Liver (tissue), 9 donors: ENCODE data around the gene EMD. TPM values are rescaled to one million over a fixed set of nuclear protein-coding genes. Genes with fewer than 3 reads are reported as not detected.

ENCODE experiments used
- DNase-seq: peaks from one replicate; pipeline ENCODE4 v3.0.0-alpha.2; 2017; ENCODE audit warnings: low spot score
- H3K27ac ChIP-seq, 2 donors: one replicate each; pipeline ENCODE4 v1.7.0; 2013; ENCODE audit warnings: inconsistent platforms in 2 of 2, low read length in 2 of 2, control low read depth in 1 of 2, low read depth in 1 of 2, mild to moderate bottlenecking in 1 of 2
- H3K27me3 ChIP-seq, 4 donors: one replicate each; pipeline versions ENCODE4 v1.6.1 to v1.7.0; 2013; ENCODE audit warnings: low read length in 3 of 4, inconsistent platforms in 1 of 4, mild to moderate bottlenecking in 1 of 4, moderate library complexity in 1 of 4; ENCODE audit not compliant: control insufficient read depth in 4 of 4, insufficient read depth in 4 of 4
- H3K36me3 ChIP-seq, 4 donors: one replicate each; pipeline versions ENCODE4 v1.6.1 to v1.7.0; 2013; ENCODE audit warnings: low read length in 3 of 4, mild to moderate bottlenecking in 3 of 4, low read depth in 1 of 4, moderate library complexity in 1 of 4; ENCODE audit not compliant: control insufficient read depth in 4 of 4, insufficient read depth in 3 of 4
- H3K4me1 ChIP-seq, 4 donors: one replicate each; pipeline versions ENCODE4 v1.6.1 to v1.7.0; 2013; ENCODE audit warnings: low read length in 3 of 4, mild to moderate bottlenecking in 3 of 4, moderate library complexity in 1 of 4; ENCODE audit not compliant: control insufficient read depth in 4 of 4, insufficient read depth in 4 of 4
- H3K4me3 ChIP-seq, 3 donors: one replicate each; pipeline versions ENCODE4 v1.6.1 to v1.7.0; 2013; ENCODE audit warnings: low read length in 3 of 3, control low read depth in 1 of 3, low read depth in 1 of 3, mild to moderate bottlenecking in 1 of 3
- H3K9ac ChIP-seq, 2 donors: one replicate each; pipeline ENCODE4 v1.7.0; 2013; ENCODE audit warnings: low read length in 2 of 2, mild to moderate bottlenecking in 2 of 2, moderate library complexity in 2 of 2, control low read depth in 1 of 2, low read depth in 1 of 2
- H3K9me3 ChIP-seq, 4 donors: one replicate each; pipeline versions ENCODE4 v1.6.1 to v1.7.0; 2013; ENCODE audit warnings: low read length in 3 of 4; ENCODE audit not compliant: control insufficient read depth in 4 of 4
- ATF3 ChIP-seq: IDR thresholded peaks from 2 replicates; pipeline ENCODE4 v1.6.1; 2016; ENCODE audit warnings: antibody characterized with exemption
- CTCF ChIP-seq: fragments of 150-350 bp; IDR thresholded peaks from 2 replicates; pipeline ENCODE4 v1.5.1; 2017; ENCODE audit warnings: improper control_type of control experiment, low read depth, low read length; ENCODE audit not compliant: missing input control
- EGR1 ChIP-seq, 2 donors: IDR thresholded peaks; 2 replicates each; pipeline ENCODE4 v1.6.1; 2016 to 2018; ENCODE audit warnings: antibody characterized with exemption in 2 of 2, low read depth in 2 of 2
- FOXA1 ChIP-seq: IDR thresholded peaks from 2 replicates; pipeline ENCODE4 v1.6.1; 2016; ENCODE audit warnings: antibody characterized with exemption
- FOXA2 ChIP-seq: IDR thresholded peaks from 2 replicates; pipeline ENCODE4 v1.6.1; 2016; ENCODE audit warnings: antibody characterized with exemption
- GABPA ChIP-seq, 2 donors: IDR thresholded peaks in 1 of 2; conservative IDR thresholded peaks in 1 of 2; 2 replicates each; pipeline ENCODE4 v1.6.1; 2016; ENCODE audit warnings: antibody characterized with exemption in 2 of 2, mild to moderate bottlenecking in 1 of 2, moderate library complexity in 1 of 2
- HNF4A ChIP-seq, 2 donors: conservative IDR thresholded peaks; 2 replicates each; pipeline ENCODE4 v1.6.1; 2016; ENCODE audit warnings: antibody characterized with exemption in 2 of 2, mild to moderate bottlenecking in 2 of 2
- HNF4G ChIP-seq: IDR thresholded peaks from 2 replicates; pipeline ENCODE4 v1.6.1; 2016; ENCODE audit warnings: antibody characterized with exemption
- JUND ChIP-seq, 2 donors: IDR thresholded peaks; 2 replicates each; pipeline ENCODE4 v1.6.1; 2016; ENCODE audit warnings: antibody characterized with exemption in 2 of 2
- MAX ChIP-seq: IDR thresholded peaks from 2 replicates; pipeline ENCODE4 v1.6.1; 2016; ENCODE audit warnings: antibody characterized with exemption
- NR2F2 ChIP-seq: IDR thresholded peaks from 2 replicates; pipeline ENCODE4 v1.6.1; 2016; ENCODE audit warnings: antibody characterized with exemption
- RAD21 ChIP-seq, 2 donors: IDR thresholded peaks; 2 replicates each; pipeline ENCODE4 v1.6.1; 2016; ENCODE audit warnings: antibody characterized with exemption in 2 of 2, mild to moderate bottlenecking in 2 of 2
- REST ChIP-seq: IDR thresholded peaks from 2 replicates; pipeline ENCODE4 v1.6.1; 2016; ENCODE audit warnings: antibody characterized with exemption, mild to moderate bottlenecking
- RXRA ChIP-seq, 2 donors: IDR thresholded peaks; 2 replicates each; pipeline ENCODE4 v1.6.1; 2017 to 2018; ENCODE audit warnings: antibody characterized with exemption in 2 of 2, mild to moderate bottlenecking in 1 of 2
- SP1 ChIP-seq: IDR thresholded peaks from 2 replicates; pipeline ENCODE4 v1.6.1; 2018; ENCODE audit warnings: antibody characterized with exemption, mild to moderate bottlenecking
- TAF1 ChIP-seq: conservative IDR thresholded peaks from 2 replicates; pipeline ENCODE4 v1.6.1; 2016; ENCODE audit warnings: antibody characterized with exemption, mild to moderate bottlenecking
- YY1 ChIP-seq: IDR thresholded peaks from 2 replicates; pipeline ENCODE4 v1.6.1; 2016; ENCODE audit warnings: antibody characterized with exemption, mild to moderate bottlenecking
- ZBTB33 ChIP-seq: IDR thresholded peaks from 2 replicates; pipeline ENCODE4 v1.6.1; 2016; ENCODE audit warnings: antibody characterized with exemption
- WGBS: extraction: QIAGEN DNeasy Blood & Tissue Kit; methylation state at CpG from one replicate; pipeline ENCODE4 v1.1.7; 2013; 5-methylcytosine and 5-hydroxymethylcytosine counted together
- polyA plus RNA-seq, 2 donors: library from polyadenylated mRNA; stranded (reverse) in 1 of 2; unstranded in 1 of 2; fragments of 200-250 nt in 1 of 2; fragments of >200 nt in 1 of 2; fragmentation: Nextera tagmentation in 1 of 2; extraction: Ambion mirVana in 1 of 2; gene quantifications; one replicate each; pipeline versions ENCODE4 v1.2.1 to v1.2.3, GENCODE V29; 2013 to 2015
- total RNA-seq, 2 donors: library from RNA; depleted of rRNA; stranded (reverse); fragments of >200 nt; gene quantifications; one replicate each; pipeline ENCODE4 v1.2.3, GENCODE V29; 2014
- donor health status: healthy.
- donor health status: healthy.
- donor health status: healthy.
- donor health status: healthy.
- donor health status: healthy.

The EMD gene
- total and polyA plus RNA-seq, 4 donors, result 11.6 to 38.0 (median 17.0) TPM

GRCh38 chrX:154359362-154360154, 19.5 kb upstream of the EMD start:
- no peaks in the 10 kb centered on the region for H3K27me3 ChIP-seq
- no peak overlapping the region for H3K4me3 ChIP-seq
- peaks cover 0 to 2% (median 0%) of the 10 kb centered on the region in 4 donors for H3K36me3 ChIP-seq
- H3K9ac ChIP-seq, result no peak overlapping the region
- peak overlapping the region; percentile 7 to 15 for H3K27ac ChIP-seq
- 93% methylated on average over 41 of the region's 41 CpGs for WGBS
- H3K9me3 ChIP-seq, result no peaks in the 10 kb centered on the region
- TF ChIP-seq RAD21 (IDR thresholded peaks at IDR 0.05) (no peak), CTCF (no peak), GABPA (IDR thresholded peaks at IDR 0.05 in 1 of 2, conservative IDR thresholded peaks at IDR 0.05 in 1 of 2) (no peak), FOXA2 (no peak), ZBTB33 (no peak), HNF4G (no peak), JUND (IDR thresholded peaks at IDR 0.05) (no peak), RXRA (IDR thresholded peaks at IDR 0.05) (no peak), REST (no peak), HNF4A (conservative IDR thresholded peaks at IDR 0.05) (no peak), ATF3 (no peak), NR2F2 (no peak), EGR1 (IDR thresholded peaks at IDR 0.05; ENCODE audit: low read depth in 2 of 2) (no peak), YY1 (no peak), SP1 (no peak), FOXA1 (no peak), MAX (no peak), TAF1 (no peak)
- DNase-seq, result no peak
- H3K4me1 ChIP-seq, result peaks cover 5 to 24% (median 8%) of the 10 kb centered on the region in 4 donors
